Stimulated activated CD4-positive, alpha-beta T cell treated with anti-CD3 and anti-CD28 coated beads, TNF-alpha, amount 100 ng/mL, for 48 hours (primary cell): Measurements from ENCODE around the gene TMEM150C.
"Not testable (repeated sequence)": the region's sequence is repeated elsewhere in the genome, so short reads cannot be mapped to it uniquely, and the experiment has no call there.

Source experiments
- DNase-seq, 3 donors: peaks; one replicate each; pipeline ENCODE4 v3.0.0-alpha.2; 2020; ENCODE audit warnings: low read depth in 3 of 3

TMEM150C gene

GRCh38 chr4:82515705-82516104 lies 46.1 kb downstream of the TMEM150C start:
- DNase-seq, result no peak

GRCh38 chr4:82513382-82513781 lies 48.4 kb downstream of the TMEM150C start:
- no peak for DNase-seq

- DNase-seq, result no peak
These were observed 51.6 kb downstream of the TMEM150C start for GRCh38 chr4:82510216-82510615.

- no peak for DNase-seq
These were observed 52.9 kb downstream of the TMEM150C start for GRCh38 chr4:82508806-82509428.

- no peak for DNase-seq
These were observed 53.8 kb downstream of the TMEM150C start for GRCh38 chr4:82508011-82508410.

- DNase-seq, result no peak
These were observed 60.7 kb downstream of the TMEM150C start for GRCh38 chr4:82501154-82501442.

- no peak for DNase-seq
These were observed 61.2 kb downstream of the TMEM150C start for GRCh38 chr4:82500435-82501153.

- no peak for DNase-seq
These were observed 61.9 kb downstream of the TMEM150C start for GRCh38 chr4:82499738-82500434.

- DNase-seq, result no peak
These were observed 65.4 kb downstream of the TMEM150C start for GRCh38 chr4:82496349-82496748.

GRCh38 chr4:82495666-82496065 lies 66.1 kb downstream of the TMEM150C start:
- no peak for DNase-seq

- no peak for DNase-seq
These were observed 67.9 kb downstream of the TMEM150C start for GRCh38 chr4:82493721-82494425.

- DNase-seq, result no peak
These were observed 70.4 kb downstream of the TMEM150C start for GRCh38 chr4:82491251-82491960.

GRCh38 chr4:82489987-82490386 lies 71.8 kb downstream of the TMEM150C start:
- DNase-seq, result no peak

- no peak for DNase-seq
These were observed 72.7 kb downstream of the TMEM150C start for GRCh38 chr4:82489076-82489475.

GRCh38 chr4:82484996-82485783 lies 76.6 kb downstream of the TMEM150C start:
- DNase-seq, result no peak

GRCh38 chr4:82482387-82482786 lies 79.4 kb downstream of the TMEM150C start:
- no peak for DNase-seq

- DNase-seq, result no peak
These were observed 80.3 kb downstream of the TMEM150C start for GRCh38 chr4:82481506-82481840.

- DNase-seq, result no peak
These were observed 80.8 kb downstream of the TMEM150C start for GRCh38 chr4:82480771-82481505.

- DNase-seq, result no peak
These were observed 82.2 kb downstream of the TMEM150C start for GRCh38 chr4:82479562-82479961.

- not testable (repeated sequence) for DNase-seq
These were observed 84.3 kb downstream of the TMEM150C start for GRCh38 chr4:82477469-82477868.
